ENCODE results near the gene CAMK4. TPM values are rescaled to one million over a fixed set of nuclear protein-coding genes. Genes with fewer than 3 reads are reported as not detected.

CAMK4 gene
- polyA plus RNA-seq, 1 donor, result 10.9 TPM

DNA sequence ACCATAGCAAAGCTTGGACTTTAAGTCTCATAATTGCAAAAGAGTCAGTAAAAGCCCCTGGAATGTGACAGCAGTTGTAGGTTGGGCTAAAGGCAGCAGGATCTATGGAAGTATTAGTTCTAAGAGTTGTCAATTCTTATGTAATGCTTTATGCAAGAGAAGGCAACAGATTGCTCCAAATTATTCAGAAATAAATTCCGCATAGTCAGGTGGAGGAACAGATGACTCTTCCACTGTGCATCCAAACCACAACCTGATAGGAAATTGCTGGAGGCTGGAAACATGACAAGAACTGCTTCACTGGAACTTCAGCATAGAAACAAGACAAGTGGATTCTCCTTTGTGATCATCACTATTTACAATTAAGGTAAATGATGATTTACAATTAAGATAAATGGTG, 187.1 kb downstream of the CAMK4 start:
- WGBS (ENCODE audit: insufficient coverage, low lambda C conversion rate), result no CpG with 5 or more reads among the region's 1 CpG
- no peaks in the 10 kb centered on the region for H3K4me1 ChIP-seq (ENCODE audit: control insufficient read depth, insufficient read depth, low read length)
- H3K36me3 ChIP-seq (ENCODE audit: control insufficient read depth, insufficient read depth, low read length), result no peaks in the 10 kb centered on the region
- no peaks in the 10 kb centered on the region for H3K9me3 ChIP-seq (ENCODE audit: control insufficient read depth, low read depth, low read length)
- no peak overlapping the region for H3K4me3 ChIP-seq (ENCODE audit: low read length)
- H3K27ac ChIP-seq (ENCODE audit: low read length), result no peak overlapping the region
- H3K27me3 ChIP-seq (ENCODE audit: control insufficient read depth, insufficient read depth, low read length), result no peaks in the 10 kb centered on the region
- no peak for DNase-seq

GRCh38 chr5:111412593-111412992, 188.4 kb downstream of the CAMK4 start:
- H3K27ac ChIP-seq (ENCODE audit: low read length), result no peak overlapping the region
- no peak for DNase-seq
- WGBS (ENCODE audit: insufficient coverage, low lambda C conversion rate), result no CpG with 5 or more reads among the region's 2 CpGs
- H3K36me3 ChIP-seq (ENCODE audit: control insufficient read depth, insufficient read depth, low read length), result no peaks in the 10 kb centered on the region
- H3K9me3 ChIP-seq (ENCODE audit: control insufficient read depth, low read depth, low read length), result no peaks in the 10 kb centered on the region
- no peak overlapping the region for H3K4me3 ChIP-seq (ENCODE audit: low read length)
- H3K4me1 ChIP-seq (ENCODE audit: control insufficient read depth, insufficient read depth, low read length), result no peaks in the 10 kb centered on the region
- H3K27me3 ChIP-seq (ENCODE audit: control insufficient read depth, insufficient read depth, low read length), result no peaks in the 10 kb centered on the region

GRCh38 chr5:111415053-111415452, 190.9 kb downstream of the CAMK4 start:
- no peaks in the 10 kb centered on the region for H3K4me1 ChIP-seq (ENCODE audit: control insufficient read depth, insufficient read depth, low read length)
- H3K27me3 ChIP-seq (ENCODE audit: control insufficient read depth, insufficient read depth, low read length), result no peaks in the 10 kb centered on the region
- H3K4me3 ChIP-seq (ENCODE audit: low read length), result no peak overlapping the region
- no peak overlapping the region for H3K27ac ChIP-seq (ENCODE audit: low read length)
- WGBS (ENCODE audit: insufficient coverage, low lambda C conversion rate), result no CpG with 5 or more reads among the region's 3 CpGs
- H3K9me3 ChIP-seq (ENCODE audit: control insufficient read depth, low read depth, low read length), result no peaks in the 10 kb centered on the region
- DNase-seq, result no peak
- no peaks in the 10 kb centered on the region for H3K36me3 ChIP-seq (ENCODE audit: control insufficient read depth, insufficient read depth, low read length)

- no peak overlapping the region for H3K27ac ChIP-seq (ENCODE audit: low read length)
- no peak overlapping the region for H3K4me3 ChIP-seq (ENCODE audit: low read length)
- H3K4me1 ChIP-seq (ENCODE audit: control insufficient read depth, insufficient read depth, low read length), result no peaks in the 10 kb centered on the region
- 75% methylated on average over 2 of the region's 2 CpGs for WGBS (ENCODE audit: insufficient coverage, low lambda C conversion rate)
- H3K27me3 ChIP-seq (ENCODE audit: control insufficient read depth, insufficient read depth, low read length), result no peaks in the 10 kb centered on the region
- H3K9me3 ChIP-seq (ENCODE audit: control insufficient read depth, low read depth, low read length), result no peaks in the 10 kb centered on the region
- no peaks in the 10 kb centered on the region for H3K36me3 ChIP-seq (ENCODE audit: control insufficient read depth, insufficient read depth, low read length)
- DNase-seq, result no peak
Measured at GRCh38 chr5:111422245-111422644, 198.1 kb downstream of the CAMK4 start.

GRCh38 chr5:111422747-111423720, 198.8 kb downstream of the CAMK4 start:
- H3K9me3 ChIP-seq (ENCODE audit: control insufficient read depth, low read depth, low read length), result no peaks in the 10 kb centered on the region
- H3K27me3 ChIP-seq (ENCODE audit: control insufficient read depth, insufficient read depth, low read length), result no peaks in the 10 kb centered on the region
- H3K27ac ChIP-seq (ENCODE audit: low read length), result no peak overlapping the region
- no peaks in the 10 kb centered on the region for H3K4me1 ChIP-seq (ENCODE audit: control insufficient read depth, insufficient read depth, low read length)
- DNase-seq, result no peak
- WGBS (ENCODE audit: insufficient coverage, low lambda C conversion rate), result 83% methylated on average over 1 of the region's 4 CpGs
- H3K36me3 ChIP-seq (ENCODE audit: control insufficient read depth, insufficient read depth, low read length), result no peaks in the 10 kb centered on the region
- no peak overlapping the region for H3K4me3 ChIP-seq (ENCODE audit: low read length)

- Histone ChIP-seq H3K4me1 (ENCODE audit: control insufficient read depth, insufficient read depth, low read length) (no peaks in the 10 kb centered on the region), H3K9me3 (ENCODE audit: control insufficient read depth, low read depth, low read length) (no peaks in the 10 kb centered on the region), H3K27me3 (ENCODE audit: control insufficient read depth, insufficient read depth, low read length) (no peaks in the 10 kb centered on the region), H3K36me3 (ENCODE audit: control insufficient read depth, insufficient read depth, low read length) (no peaks in the 10 kb centered on the region), H3K4me3 (ENCODE audit: low read length) (no peak overlapping the region), H3K27ac (ENCODE audit: low read length) (no peak overlapping the region)
- DNase-seq, result no peak
- WGBS (ENCODE audit: insufficient coverage, low lambda C conversion rate), result no CpG with 5 or more reads among the region's 1 CpG
Measured at GRCh38 chr5:111425205-111425604, 201.0 kb downstream of the CAMK4 start.

GRCh38 chr5:111427762-111428161, 203.6 kb downstream of the CAMK4 start:
- Histone ChIP-seq H3K27ac (ENCODE audit: low read length) (no peak overlapping the region), H3K9me3 (ENCODE audit: control insufficient read depth, low read depth, low read length) (no peaks in the 10 kb centered on the region), H3K36me3 (ENCODE audit: control insufficient read depth, insufficient read depth, low read length) (no peaks in the 10 kb centered on the region), H3K4me3 (ENCODE audit: low read length) (no peak overlapping the region), H3K27me3 (ENCODE audit: control insufficient read depth, insufficient read depth, low read length) (no peaks in the 10 kb centered on the region), H3K4me1 (ENCODE audit: control insufficient read depth, insufficient read depth, low read length) (no peaks in the 10 kb centered on the region)
- no CpG with 5 or more reads among the region's 5 CpGs for WGBS (ENCODE audit: insufficient coverage, low lambda C conversion rate)
- no peak for DNase-seq

GRCh38 chr5:111432883-111433536, 208.8 kb downstream of the CAMK4 start:
- Histone ChIP-seq H3K27ac (ENCODE audit: low read length) (no peak overlapping the region), H3K9me3 (ENCODE audit: control insufficient read depth, low read depth, low read length) (no peaks in the 10 kb centered on the region), H3K27me3 (ENCODE audit: control insufficient read depth, insufficient read depth, low read length) (no peaks in the 10 kb centered on the region), H3K4me3 (ENCODE audit: low read length) (no peak overlapping the region), H3K4me1 (ENCODE audit: control insufficient read depth, insufficient read depth, low read length) (no peaks in the 10 kb centered on the region), H3K36me3 (ENCODE audit: control insufficient read depth, insufficient read depth, low read length) (no peaks in the 10 kb centered on the region)
- no peak for DNase-seq

- no peaks in the 10 kb centered on the region for H3K9me3 ChIP-seq (ENCODE audit: control insufficient read depth, low read depth, low read length)
- H3K36me3 ChIP-seq (ENCODE audit: control insufficient read depth, insufficient read depth, low read length), result no peaks in the 10 kb centered on the region
- H3K27me3 ChIP-seq (ENCODE audit: control insufficient read depth, insufficient read depth, low read length), result no peaks in the 10 kb centered on the region
- H3K27ac ChIP-seq (ENCODE audit: low read length), result no peak overlapping the region
- DNase-seq, result no peak
- no peak overlapping the region for H3K4me3 ChIP-seq (ENCODE audit: low read length)
- H3K4me1 ChIP-seq (ENCODE audit: control insufficient read depth, insufficient read depth, low read length), result no peaks in the 10 kb centered on the region
- WGBS (ENCODE audit: insufficient coverage, low lambda C conversion rate), result no CpG with 5 or more reads among the region's 1 CpG
Measured at GRCh38 chr5:111434800-111435199, 210.6 kb downstream of the CAMK4 start.

GRCh38 chr5:111439473-111440075, 215.4 kb downstream of the CAMK4 start:
- H3K4me3 ChIP-seq (ENCODE audit: low read length), result no peak overlapping the region
- DNase-seq, result no peak
- H3K27ac ChIP-seq (ENCODE audit: low read length), result no peak overlapping the region
- no peaks in the 10 kb centered on the region for H3K9me3 ChIP-seq (ENCODE audit: control insufficient read depth, low read depth, low read length)
- H3K36me3 ChIP-seq (ENCODE audit: control insufficient read depth, insufficient read depth, low read length), result no peaks in the 10 kb centered on the region
- 67% methylated on average over 1 of the region's 1 CpG for WGBS (ENCODE audit: insufficient coverage, low lambda C conversion rate)
- no peaks in the 10 kb centered on the region for H3K27me3 ChIP-seq (ENCODE audit: control insufficient read depth, insufficient read depth, low read length)
- no peaks in the 10 kb centered on the region for H3K4me1 ChIP-seq (ENCODE audit: control insufficient read depth, insufficient read depth, low read length)

Data from large intestine (tissue), 3 donors.